H1 (cell line): ENCODE measurements around the gene MAFB. TPM values are rescaled to one million over a fixed set of nuclear protein-coding genes. Genes with fewer than 3 reads are reported as not detected.

Experiments
- CTCF ChIA-PET: fragments of 300-600 bp; sonication (Branson Sonifier 250); formaldehyde crosslinking; loops from one replicate; lab custom pipeline; 2021; ENCODE audit not compliant: partially characterized antibody; lab: Charles Lee
- POLR2A ChIA-PET: fragments of 300-600 bp; sonication (Branson Sonifier 250); formaldehyde crosslinking; loops from one replicate; lab custom pipeline; 2021; ENCODE audit warnings: inconsistent platforms; ENCODE audit not compliant: partially characterized antibody; lab: Charles Lee
- DNase-seq, 2 experiments: peaks; one replicate each; pipeline versions ENCODE4 v3.0.0 to v3.0.0-alpha.2; 2010 to 2022; ENCODE audit warnings: low spot score in 2 of 2, low read depth in 1 of 2, mixed read lengths in 1 of 2
- FAIRE-seq: peaks from 2 replicates; lab custom pipeline; 2011; peaks lifted over from hg19 to GRCh38; lab: Jason Lieb, UNC
- H2AFZ ChIP-seq: 2 replicates; pipeline ENCODE4 v1.8.1; 2012; ENCODE audit warnings: low read length, inconsistent platforms
- H2AK5ac ChIP-seq: 2 replicates; pipeline ENCODE4 v1.6.1; 2013; ENCODE audit warnings: low read depth, low read length
- H2BK120ac ChIP-seq: replicated peaks from 2 replicates; pipeline ENCODE3; 2013; ENCODE audit warnings: low read depth, low read length, inconsistent platforms
- H2BK12ac ChIP-seq: 2 replicates; pipeline ENCODE4 v1.6.1; 2013; ENCODE audit warnings: low read depth, low read length
- H2BK15ac ChIP-seq: 2 replicates; pipeline ENCODE4 v1.6.1; 2013; ENCODE audit warnings: low read length
- H2BK20ac ChIP-seq: 2 replicates; pipeline ENCODE4 v1.6.1; 2013; ENCODE audit warnings: low read length
- H2BK5ac ChIP-seq: 2 replicates; pipeline ENCODE4 v1.6.1; 2013; ENCODE audit warnings: low read depth, low read length
- H3K14ac ChIP-seq: 2 replicates; pipeline ENCODE4 v1.6.1; 2013; ENCODE audit warnings: inconsistent platforms; ENCODE audit not compliant: insufficient read length
- H3K18ac ChIP-seq: 2 replicates; pipeline ENCODE4 v1.6.1; 2013; ENCODE audit warnings: low read length; ENCODE audit errors: extremely low read depth
- H3K23ac ChIP-seq: 2 replicates; pipeline ENCODE4 v1.6.1; 2013; ENCODE audit warnings: inconsistent platforms; ENCODE audit not compliant: insufficient read length
- H3K23me2 ChIP-seq: 2 replicates; pipeline ENCODE4 v1.6.1; 2013; ENCODE audit warnings: low read depth, low read length
- H3K27ac ChIP-seq: 2 replicates; pipeline ENCODE4 v1.6.1; 2011; ENCODE audit warnings: low read depth, low read length, inconsistent platforms
- H3K27me3 ChIP-seq, 4 experiments: replicated peaks in 1 of 4; 1 replicate in 1 of 4; 2 replicates in 3 of 4; pipeline versions ENCODE4 v1.6.1 to v1.8.1; 2011 to 2013; ENCODE audit warnings: low read length in 3 of 4, mild to moderate bottlenecking in 3 of 4, inconsistent platforms in 2 of 4, mixed read lengths in 2 of 4, moderate library complexity in 1 of 4; ENCODE audit not compliant: control insufficient read depth in 3 of 4, insufficient read depth in 3 of 4; ENCODE audit errors: extremely low read depth in 1 of 4
- H3K36me3 ChIP-seq, 4 experiments: 2 replicates each; pipeline versions ENCODE4 v1.6.1 to v1.8.1; 2011 to 2013; ENCODE audit warnings: mild to moderate bottlenecking in 4 of 4, low read length in 3 of 4, moderate library complexity in 2 of 4, control low read depth in 1 of 4, inconsistent platforms in 1 of 4; ENCODE audit not compliant: insufficient read depth in 4 of 4, control insufficient read depth in 2 of 4
- H3K4ac ChIP-seq: replicated peaks from 2 replicates; pipeline ENCODE3; 2013; ENCODE audit warnings: low read length, low read depth, mixed read lengths, inconsistent platforms; ENCODE audit not compliant: insufficient read length
- H3K4me1 ChIP-seq, 4 experiments: replicated peaks in 1 of 4; 1 replicate in 1 of 4; 2 replicates in 3 of 4; pipeline versions ENCODE4 v1.6.1 to v1.8.1; 2011 to 2013; ENCODE audit warnings: low read length in 3 of 4, inconsistent platforms in 2 of 4, mixed read lengths in 1 of 4; ENCODE audit not compliant: insufficient read depth in 4 of 4, control insufficient read depth in 3 of 4
- H3K4me2 ChIP-seq, 2 experiments: 2 replicates each; pipeline versions ENCODE4 v1.6.1 to v1.8.1; 2011 to 2013; ENCODE audit warnings: low read depth in 2 of 2, low read length in 2 of 2, control low read depth in 1 of 2, inconsistent platforms in 1 of 2, mild to moderate bottlenecking in 1 of 2; ENCODE audit not compliant: insufficient read depth in 1 of 2
- H3K4me3 ChIP-seq, 4 experiments: fragments of 200-600, 300-600 bp in 1 of 4; sonication (generic), shearing (Covaris generic), sonication (Bioruptor Twin) in 1 of 4; 2 replicates each; pipeline versions ENCODE4 v1.5.1 to v1.8.1; 2011 to 2016; ENCODE audit warnings: low read length in 4 of 4, low read depth in 3 of 4, control low read depth in 2 of 4, inconsistent platforms in 2 of 4, mild to moderate bottlenecking in 2 of 4, mixed read lengths in 1 of 4, moderate library complexity in 1 of 4; ENCODE audit not compliant: insufficient read depth in 2 of 4; ENCODE audit errors: extremely low read depth in 1 of 4
- H3K56ac ChIP-seq: replicated peaks from 2 replicates; pipeline ENCODE3; 2013; ENCODE audit warnings: low read depth, mild to moderate bottlenecking, mixed read lengths, low read length, inconsistent platforms; ENCODE audit not compliant: insufficient read length
- H3K79me1 ChIP-seq: 2 replicates; pipeline ENCODE4 v1.6.1; 2013; ENCODE audit warnings: low read depth, low read length, control low read depth
- H3K79me2 ChIP-seq, 2 experiments: 2 replicates each; pipeline versions ENCODE4 v1.6.1 to v1.8.1; 2012 to 2013; ENCODE audit warnings: low read length in 2 of 2, mild to moderate bottlenecking in 2 of 2, inconsistent platforms in 1 of 2; ENCODE audit not compliant: insufficient read depth in 2 of 2, control insufficient read depth in 1 of 2
- H3K9ac ChIP-seq, 4 experiments: replicated peaks in 1 of 4; 1 replicate in 1 of 4; 2 replicates in 3 of 4; pipeline versions ENCODE4 v1.6.1 to v1.8.1; 2011 to 2013; ENCODE audit warnings: low read depth in 3 of 4, low read length in 3 of 4, control low read depth in 2 of 4, mild to moderate bottlenecking in 2 of 4, moderate library complexity in 2 of 4, inconsistent platforms in 1 of 4; ENCODE audit errors: extremely low read depth in 1 of 4
- H3K9me3 ChIP-seq, 2 experiments: 2 replicates each; pipeline versions ENCODE4 v1.6.1 to v1.8.1; 2012 to 2013; ENCODE audit warnings: mild to moderate bottlenecking in 2 of 2, moderate library complexity in 2 of 2, control low read depth in 1 of 2, inconsistent platforms in 1 of 2, low read depth in 1 of 2, low read length in 1 of 2, mixed read lengths in 1 of 2; ENCODE audit not compliant: insufficient read depth in 2 of 2
- H4K20me1 ChIP-seq, 2 experiments: replicated peaks in 1 of 2; 2 replicates each; pipeline versions ENCODE3 to v1.8.1; 2011 to 2013; ENCODE audit warnings: inconsistent platforms in 2 of 2, low read length in 2 of 2, mild to moderate bottlenecking in 1 of 2; ENCODE audit not compliant: insufficient read depth in 2 of 2, control insufficient read depth in 1 of 2
- H4K5ac ChIP-seq: 2 replicates; pipeline ENCODE4 v1.6.1; 2013; ENCODE audit warnings: low read length, low read depth, mixed read lengths, inconsistent platforms; ENCODE audit not compliant: insufficient read length
- H4K8ac ChIP-seq: 2 replicates; pipeline ENCODE4 v1.8.0; 2013; ENCODE audit warnings: mild to moderate bottlenecking, moderate library complexity, low read length, inconsistent platforms; ENCODE audit not compliant: insufficient read depth; ENCODE audit errors: extremely low read depth
- H4K91ac ChIP-seq: replicated peaks from 2 replicates; pipeline ENCODE3; 2013; ENCODE audit warnings: low read length, mixed read lengths, inconsistent platforms; ENCODE audit not compliant: insufficient read length
- BACH1 ChIP-seq: IDR thresholded peaks from 2 replicates; pipeline ENCODE4 v1.6.1; 2012; ENCODE audit warnings: low read length, improper control_type of control experiment
- CBX5 ChIP-seq: fragments of 300-800, 300-1000 bp; sonication (generic); IDR thresholded peaks from 2 replicates; pipeline ENCODE4 v1.7.1; 2016; ENCODE audit warnings: antibody characterized with exemption, low read length, low read depth
- EZH2 ChIP-seq: fragments of 200-600 bp; sonication (generic); IDR thresholded peaks from 2 replicates; pipeline ENCODE4 v1.7.1; 2012; ENCODE audit warnings: low read depth, mild to moderate bottlenecking, moderate library complexity, low read length, inconsistent platforms; ENCODE audit not compliant: severe bottlenecking
- GABPA ChIP-seq: IDR thresholded peaks from 2 replicates; pipeline ENCODE4 v1.6.1; 2011; ENCODE audit warnings: mild to moderate bottlenecking, low read length, moderate library complexity, borderline replicate concordance; ENCODE audit not compliant: insufficient read depth
- HDAC2 ChIP-seq, 2 experiments: fragments of 300-600 bp in 1 of 2; sonication (generic) in 1 of 2; IDR thresholded peaks; 2 replicates each; pipeline ENCODE4 v1.6.1; 2011 to 2012; ENCODE audit warnings: low read depth in 2 of 2, low read length in 2 of 2, mild to moderate bottlenecking in 2 of 2, moderate library complexity in 2 of 2, borderline replicate concordance in 1 of 2, inconsistent platforms in 1 of 2
- JUND ChIP-seq: IDR thresholded peaks from 2 replicates; pipeline ENCODE4 v1.6.1; 2011; ENCODE audit warnings: mild to moderate bottlenecking, improper control_type of control experiment, low read length
- POLR2AphosphoS5 ChIP-seq: IDR thresholded peaks from 2 replicates; pipeline ENCODE4 v1.6.1; 2011; ENCODE audit warnings: low read depth, low read length
- POU5F1 ChIP-seq: IDR thresholded peaks from 2 replicates; pipeline ENCODE4 v1.6.1; 2011; ENCODE audit warnings: low read depth, mild to moderate bottlenecking, low read length, moderate library complexity
- SIRT6 ChIP-seq: IDR thresholded peaks from one replicate; pipeline ENCODE4 v1.7.1; 2012; ENCODE audit warnings: low read length, inconsistent platforms
- SP1 ChIP-seq: IDR thresholded peaks from 2 replicates; pipeline ENCODE4 v1.6.1; 2011; ENCODE audit warnings: low read depth, low read length
- SP4 ChIP-seq: IDR thresholded peaks from 2 replicates; pipeline ENCODE4 v1.6.1; 2012; ENCODE audit warnings: low read length, inconsistent platforms
- SUZ12 ChIP-seq: fragments of 200-600 bp; sonication (generic); IDR thresholded peaks from 2 replicates; pipeline ENCODE4 v1.6.1; 2012; ENCODE audit warnings: mild to moderate bottlenecking, inconsistent platforms, low read length, moderate library complexity, mixed read lengths
- TBP ChIP-seq: IDR thresholded peaks from 2 replicates; pipeline ENCODE4 v1.6.1; 2011; ENCODE audit warnings: low read depth, low read length, improper control_type of control experiment
- TCF12 ChIP-seq: IDR thresholded peaks from 2 replicates; pipeline ENCODE4 v1.6.1; 2011; ENCODE audit warnings: low read depth, mild to moderate bottlenecking, low read length
- WGBS, 2 experiments: shearing (Covaris generic) in 1 of 2; methylation state at CpG; one replicate each; pipeline versions ENCODE4 v1.1.6 to v1.1.7; 2013 to 2015; ENCODE audit warnings: low lambda C conversion rate in 2 of 2, mixed read lengths in 2 of 2, inconsistent platforms in 1 of 2, low coverage in 1 of 2, missing lambda C conversion rate in 1 of 2; ENCODE audit not compliant: insufficient replicate concordance in 2 of 2, insufficient coverage in 1 of 2, insufficient read length in 1 of 2; ENCODE audit errors: extremely low coverage in 1 of 2, missing lambda C conversion rate in 1 of 2; 5-methylcytosine and 5-hydroxymethylcytosine counted together
- polyA plus RNA-seq, 7 experiments: library from polyadenylated mRNA; depleted of rRNA in 3 of 7; stranded (reverse) in 5 of 7; unstranded in 2 of 7; fragments of >200 nt in 5 of 7; fragments of 200-250 nt in 2 of 7; gene quantifications; 1 replicate in 5 of 7; 2 replicates in 1 of 7; 4 replicates in 1 of 7; pipeline versions ENCODE4 v1.2.1 to v1.2.3, GENCODE V29; 2011 to 2013; ENCODE audit warnings: missing spikeins in 2 of 7, mixed read lengths in 2 of 7
- total RNA-seq: library from RNA; stranded (reverse); fragmentation: NEBNext Ultra II Directional; extraction: Animal tissue kit (Norgen Biotek cat#: 25700); gene quantifications from 2 replicates; pipeline ENCODE4 v1.2.1, GENCODE V29; 2021
- TF ChIP-seq, protein P1 (sequence below): IDR thresholded peaks from 2 replicates; pipeline ENCODE4 v1.6.1; 2012; ENCODE audit warnings: inconsistent platforms

Gene MAFB
- total and polyA plus RNA-seq, 2 of the 8 experiments (the other 6 are each of a cell fraction or from before 2014, with no cell fraction given): 0.83 to 1.8 TPM

DNA sequence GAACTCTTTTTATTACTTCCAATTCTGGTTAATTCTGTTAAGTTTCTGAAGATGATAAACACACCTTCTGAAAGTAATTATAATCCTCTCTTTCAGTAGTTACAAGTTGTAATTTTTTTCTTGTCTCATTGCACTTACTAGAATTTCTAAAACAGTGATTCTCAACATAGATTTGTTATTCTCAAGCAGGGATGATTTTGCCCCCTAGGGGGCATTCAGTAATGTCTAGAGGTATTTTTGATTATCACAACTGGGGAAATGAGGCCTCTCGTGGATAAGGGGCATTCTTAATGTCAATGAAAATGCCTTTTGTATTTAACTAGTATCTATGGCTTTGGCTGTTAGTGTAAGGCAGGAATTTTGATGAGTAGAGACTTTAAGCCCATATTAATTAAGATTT is 39.4 kb upstream of the MAFB start:
- no peak overlapping the region for H4K5ac ChIP-seq
- no peaks in the 10 kb centered on the region for H3K79me2 ChIP-seq
- no peak overlapping the region for H3K4ac ChIP-seq
- no peak overlapping the region for H3K27ac ChIP-seq
- H2AK5ac ChIP-seq: no peak overlapping the region
- H2BK15ac ChIP-seq: no peak overlapping the region
- H3K27me3 ChIP-seq: no peaks in the 10 kb centered on the region
- DNase-seq: no peak
- no peaks in the 10 kb centered on the region for H4K20me1 ChIP-seq
- H2BK5ac ChIP-seq: no peak overlapping the region
- 91% methylated on average over 1 of the region's 1 CpG; no CpG with 5 or more reads in 1 of the 2 experiments for WGBS, 2 experiments
- no peak overlapping the region for H3K23ac ChIP-seq
- H2AFZ ChIP-seq: no peak overlapping the region
- H3K9me3 ChIP-seq: no peaks in the 10 kb centered on the region
- H4K8ac ChIP-seq: no peak overlapping the region
- H2BK20ac ChIP-seq: no peak overlapping the region
- H3K79me1 ChIP-seq: no peaks in the 10 kb centered on the region
- H3K4me2 ChIP-seq: no peak overlapping the region
- FAIRE-seq: no peak
- ChIA-PET CTCF (interaction anchor here (0.6 to 2.4 kb wide), 3 partner anchors 13 to 433 kb away, joined by 3 to 9 read pairs (median 3); no protein-coding TSS in a partner anchor), POLR2A (no interaction called here)
- H3K36me3 ChIP-seq: no peaks in the 10 kb centered on the region
- no peak overlapping the region for H3K9ac ChIP-seq
- H4K91ac ChIP-seq: no peak overlapping the region
- H2BK12ac ChIP-seq: no peak overlapping the region
- H3K56ac ChIP-seq: no peak overlapping the region
- H2BK120ac ChIP-seq: no peak overlapping the region
- no peak overlapping the region for H3K14ac ChIP-seq
- H3K4me1 ChIP-seq: peaks cover 0 to 2% (median 0%) of the 10 kb centered on the region in 4 experiments; a peak in 1 of 7 replicates
- H3K4me3 ChIP-seq: no peak overlapping the region
- no peak overlapping the region for H3K18ac ChIP-seq
- H3K23me2 ChIP-seq: no peaks in the 10 kb centered on the region
- no peak for TF ChIP-seq SUZ12
- no peak for TF ChIP-seq TCF12
- TF ChIP-seq SP4: no peak
- TF ChIP-seq HDAC2 (IDR thresholded peaks at IDR 0.05; ENCODE audit: borderline replicate concordance in 1 of 2, low read depth in 2 of 2, low read length in 2 of 2): no peak
- TF ChIP-seq, protein P1, sequence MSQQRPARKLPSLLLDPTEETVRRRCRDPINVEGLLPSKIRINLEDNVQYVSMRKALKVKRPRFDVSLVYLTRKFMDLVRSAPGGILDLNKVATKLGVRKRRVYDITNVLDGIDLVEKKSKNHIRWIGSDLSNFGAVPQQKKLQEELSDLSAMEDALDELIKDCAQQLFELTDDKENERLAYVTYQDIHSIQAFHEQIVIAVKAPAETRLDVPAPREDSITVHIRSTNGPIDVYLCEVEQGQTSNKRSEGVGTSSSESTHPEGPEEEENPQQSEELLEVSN: no peak
- no peak for TF ChIP-seq POU5F1
- no peak for TF ChIP-seq SIRT6
- no peak for TF ChIP-seq EZH2
- TF ChIP-seq POLR2AphosphoS5: no peak
- TF ChIP-seq TBP: no peak
- TF ChIP-seq GABPA: no peak
- TF ChIP-seq BACH1: no peak
- no peak for TF ChIP-seq SP1
- TF ChIP-seq JUND: no peak
- no peak for TF ChIP-seq CBX5
